Heart left ventricle (tissue), 13 donors: ENCODE results near the gene LRRC27.

Experiments
- CTCF ChIP-seq, 12 donors: fragments of 200-600 bp; sonication (generic) in 4 of 12; IDR thresholded peaks; one replicate each; pipeline versions ENCODE4 v1.5.0 to v1.8.0; 2018 to 2022; ENCODE audit warnings: antibody characterized with exemption in 12 of 12, mild to moderate bottlenecking in 5 of 12
- POLR2A ChIP-seq, 2 donors: fragments of 450-650 bp; IDR thresholded peaks; one replicate each; pipeline ENCODE4 v1.6.1; 2017; ENCODE audit warnings: antibody characterized with exemption in 2 of 2, mild to moderate bottlenecking in 2 of 2, moderate library complexity in 2 of 2
- donor health status: ischemic (EF 13 %, LVEDD 7.1; RV severe dilation, severe dysfunction).
- donor health status: DM: no; HTN: yes; CAD: no.
- donor health status: DM: no; HTN: no; CAD: no.
- donor health status: ischemic (EF 25% LVEDD 6.9; RV normal size, moderate dysfunction).
- donor health status: ischemic (EF 25% LVEDD 5.7; RV mildly dilated, moderate dysfunction).
- donor health status: ischemic (EF 35%, LVEDD 5.7; RV mildly dilated, moderate dysfunction).
- donor health status: nonischemic (EF 11% LVEDD 7.7; RV severe dilation, severe dysfunction).
- donor health status: DM: yes; HTN: yes; CAD: no.
- donor health status: PGD.
- donor health status: ischemic (EF 29% LVEDD 5.4; RV normal size, mild dysfunction).
- donor health status: nonischemic (EF 23%, LVEDD 6.1; RV moderate dilation, normal function).

DNA sequence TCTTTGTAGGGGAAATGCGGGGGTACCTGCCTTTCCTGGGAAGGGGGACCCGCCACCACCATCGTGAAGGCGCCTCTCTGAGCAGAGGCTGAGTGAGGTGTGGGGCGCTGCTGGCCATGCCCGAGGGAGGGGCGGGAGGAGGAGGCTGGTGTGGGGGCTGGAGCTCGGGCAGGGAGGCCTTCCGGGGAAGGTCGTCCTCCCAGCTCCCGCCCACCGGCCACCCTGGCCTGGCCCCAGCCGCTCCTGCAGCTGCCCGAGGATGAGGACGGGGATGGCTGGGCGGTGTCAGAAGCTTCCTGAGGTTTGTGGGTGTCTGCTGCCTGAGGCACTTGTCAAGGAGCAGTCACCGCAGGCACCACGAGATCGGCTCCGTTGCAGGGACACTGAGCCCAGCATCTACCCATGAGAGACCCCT, 76.4 kb downstream of the LRRC27 start:
- TF ChIP-seq CTCF (IDR thresholded peaks at IDR 0.05) (no peak), POLR2A (IDR thresholded peaks at IDR 0.05) (no peak)
